MM.1S (cell line): ENCODE results near the gene PDE2A.

Experiments
- CTCF ChIP-seq: fragments of 300-600 bp; sonication (generic); IDR thresholded peaks from 2 replicates; pipeline ENCODE4 v1.5.1; 2016; ENCODE audit warnings: antibody characterized with exemption, low read length, mixed read lengths
- EZH2phosphoT487 ChIP-seq: fragments of 300-600 bp; sonication (generic); IDR thresholded peaks from 2 replicates; pipeline ENCODE4 v1.6.1; 2018; ENCODE audit warnings: antibody characterized with exemption, low read length

DNA sequence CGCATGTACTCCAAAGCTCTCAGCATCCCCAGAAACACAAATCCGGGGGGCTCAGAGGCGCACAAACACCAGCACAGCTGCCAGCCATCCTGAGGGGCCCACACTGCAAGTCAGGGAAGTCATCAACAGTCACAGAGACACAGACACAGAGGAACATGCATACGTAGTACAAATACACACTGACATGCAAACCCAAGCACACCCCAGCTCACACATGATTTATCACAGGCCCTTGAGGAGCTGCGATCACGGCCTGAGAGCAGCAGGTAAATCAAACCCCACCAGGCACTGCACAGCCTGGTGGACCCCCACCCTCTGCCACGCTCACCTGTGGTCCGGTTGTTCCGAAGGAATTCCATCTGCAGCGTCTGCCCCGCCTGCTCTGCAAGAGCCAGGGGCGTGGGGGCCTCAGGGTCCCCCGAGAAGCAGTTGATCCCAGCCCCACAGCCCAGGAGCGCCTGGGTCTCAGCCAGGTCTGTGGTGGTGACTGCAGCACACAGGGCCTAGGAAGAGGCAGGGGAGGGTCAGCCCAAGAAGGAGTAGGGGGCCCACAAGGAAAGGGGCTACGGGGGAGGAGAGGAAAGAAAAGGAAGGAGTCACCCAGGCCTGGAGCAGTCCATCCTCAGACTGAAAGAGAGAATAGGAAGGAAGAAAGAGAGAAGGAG, 28.5 kb upstream of the PDE2A start:
- TF ChIP-seq CTCF (no peak), EZH2phosphoT487 (no peak)
